ENCODE data around the gene TFF3. TPM values are rescaled to one million over a fixed set of nuclear protein-coding genes. Genes with fewer than 3 reads are reported as not detected.
A peak's percentile ranks its signal among the peaks of the same experiment; 100 is the strongest.

TFF3 gene
- 0.29 and 2.6 TPM in 2 replicates for total RNA-seq (2014; rRNA removed; shearing (Covaris generic))

GRCh38 chr21:42315296-42315891 lies at the start of gene TFF3:
TSS of gene TFF3 (minus strand) at chr21:42315409. CDS start at chr21:42315374, 35 bp downstream.
- peak; percentile 40 for DNase-seq (ENCODE audit: low read depth)

GRCh38 chr21:42364304-42364865 lies 49.2 kb upstream of the TFF3 start:
- no peak for DNase-seq (ENCODE audit: low read depth)

GRCh38 chr21:42363312-42363711 lies 48.1 kb upstream of the TFF3 start:
- DNase-seq (ENCODE audit: low read depth) = no peak

- no peak for DNase-seq (ENCODE audit: low read depth)
Observed at GRCh38 chr21:42362700-42363099, 47.5 kb upstream of the TFF3 start.

- no peak for DNase-seq (ENCODE audit: low read depth)
Observed at GRCh38 chr21:42362198-42362597, 47.0 kb upstream of the TFF3 start.

- no peak for DNase-seq (ENCODE audit: low read depth)
Observed at GRCh38 chr21:42361286-42361685, 46.1 kb upstream of the TFF3 start.

- no peak for DNase-seq (ENCODE audit: low read depth)
Observed at GRCh38 chr21:42360317-42360716, 45.1 kb upstream of the TFF3 start.

- DNase-seq (ENCODE audit: low read depth) = no peak
Observed at GRCh38 chr21:42358937-42359336, 43.7 kb upstream of the TFF3 start.

GRCh38 chr21:42358261-42358660 lies 43.1 kb upstream of the TFF3 start:
- no peak for DNase-seq (ENCODE audit: low read depth)

- DNase-seq (ENCODE audit: low read depth) = no peak
Observed at GRCh38 chr21:42357307-42357706, 42.1 kb upstream of the TFF3 start.

GRCh38 chr21:42356650-42357049 lies 41.4 kb upstream of the TFF3 start:
- DNase-seq (ENCODE audit: low read depth) = no peak

GRCh38 chr21:42356046-42356445 lies 40.8 kb upstream of the TFF3 start:
- DNase-seq (ENCODE audit: low read depth) = no peak

GRCh38 chr21:42353623-42354022 lies 38.4 kb upstream of the TFF3 start:
- DNase-seq (ENCODE audit: low read depth) = no peak

GRCh38 chr21:42352441-42353095 lies 37.4 kb upstream of the TFF3 start:
- DNase-seq (ENCODE audit: low read depth) = no peak

GRCh38 chr21:42351626-42352440 lies 36.6 kb upstream of the TFF3 start:
- no peak for DNase-seq (ENCODE audit: low read depth)

- DNase-seq (ENCODE audit: low read depth) = no peak
Observed at GRCh38 chr21:42350927-42351426, 35.8 kb upstream of the TFF3 start, which contains the start of gene TFF2. TSS of gene TFF2 (minus strand) at chr21:42350994. CDS start at chr21:42350957, 37 bp downstream.

GRCh38 chr21:42350318-42350910 lies 35.2 kb upstream of the TFF3 start:
- no peak for DNase-seq (ENCODE audit: low read depth)

- DNase-seq (ENCODE audit: low read depth) = no peak
Observed at GRCh38 chr21:42349420-42350317, 34.5 kb upstream of the TFF3 start.

- no peak for DNase-seq (ENCODE audit: low read depth)
Observed at GRCh38 chr21:42348762-42349161, 33.6 kb upstream of the TFF3 start.

- DNase-seq (ENCODE audit: low read depth) = no peak
Observed at GRCh38 chr21:42347601-42348327, 32.6 kb upstream of the TFF3 start.
